IPS DF 6.9 (cell line): Measurements from ENCODE around the gene PNLIPRP3.

Experiments used
- DNase-seq: peaks from one replicate; pipeline ENCODE4 v3.0.0-alpha.2; 2013; ENCODE audit warnings: low read depth, low spot score
- H3K27ac ChIP-seq: one replicate; pipeline ENCODE4 v1.5.1; 2013; ENCODE audit warnings: low read length, control low read depth
- H3K27me3 ChIP-seq: 2 replicates; pipeline ENCODE4 v1.6.1; 2013; ENCODE audit warnings: mild to moderate bottlenecking, low read length; ENCODE audit not compliant: control insufficient read depth, insufficient read depth
- H3K36me3 ChIP-seq: 2 replicates; pipeline ENCODE4 v1.6.1; 2013; ENCODE audit warnings: low read length; ENCODE audit not compliant: control insufficient read depth, insufficient read depth
- H3K4me1 ChIP-seq: 2 replicates; pipeline ENCODE4 v1.6.1; 2013; ENCODE audit warnings: low read length; ENCODE audit not compliant: control insufficient read depth, insufficient read depth
- H3K4me3 ChIP-seq: 2 replicates; pipeline ENCODE4 v1.5.1; 2013; ENCODE audit warnings: mild to moderate bottlenecking, low read length
- H3K9me3 ChIP-seq: 2 replicates; pipeline ENCODE4 v1.6.1; 2013; ENCODE audit warnings: low read length, inconsistent platforms; ENCODE audit not compliant: control insufficient read depth, insufficient read depth
- WGBS: extraction: QIAGEN DNeasy Blood & Tissue Kit; methylation state at CpG from one replicate; pipeline ENCODE4 v1.1.7; 2013; ENCODE audit warnings: mixed read lengths, missing lambda C conversion rate; ENCODE audit not compliant: insufficient read length, insufficient coverage; 5-methylcytosine and 5-hydroxymethylcytosine counted together

PNLIPRP3 gene

GRCh38 chr10:116510565-116510964, 82.9 kb downstream of the PNLIPRP3 start:
- WGBS, result no CpG with 5 or more reads among the region's 3 CpGs
- H3K27ac ChIP-seq, result no peak overlapping the region
- no peak overlapping the region for H3K4me3 ChIP-seq
- no peaks in the 10 kb centered on the region for H3K4me1 ChIP-seq
- no peak for DNase-seq
- H3K9me3 ChIP-seq, result no peaks in the 10 kb centered on the region
- no peaks in the 10 kb centered on the region for H3K27me3 ChIP-seq
- no peaks in the 10 kb centered on the region for H3K36me3 ChIP-seq

GRCh38 chr10:116511365-116511764, 83.7 kb downstream of the PNLIPRP3 start:
- Histone ChIP-seq H3K4me3 (no peak overlapping the region), H3K36me3 (no peaks in the 10 kb centered on the region), H3K27ac (no peak overlapping the region), H3K9me3 (no peaks in the 10 kb centered on the region), H3K27me3 (no peaks in the 10 kb centered on the region), H3K4me1 (no peaks in the 10 kb centered on the region)
- no peak for DNase-seq
- no CpG with 5 or more reads among the region's 3 CpGs for WGBS

- H3K27ac ChIP-seq, result no peak overlapping the region
- no peaks in the 10 kb centered on the region for H3K36me3 ChIP-seq
- H3K9me3 ChIP-seq, result no peaks in the 10 kb centered on the region
- no peak for DNase-seq
- H3K27me3 ChIP-seq, result no peaks in the 10 kb centered on the region
- no peak overlapping the region for H3K4me3 ChIP-seq
- no CpG with 5 or more reads among the region's 10 CpGs for WGBS
- no peaks in the 10 kb centered on the region for H3K4me1 ChIP-seq
Observed at GRCh38 chr10:116521424-116522290, 94.0 kb downstream of the PNLIPRP3 start.

GRCh38 chr10:116522803-116523381, 95.2 kb downstream of the PNLIPRP3 start:
- no peak overlapping the region for H3K27ac ChIP-seq
- H3K9me3 ChIP-seq, result no peaks in the 10 kb centered on the region
- no peaks in the 10 kb centered on the region for H3K27me3 ChIP-seq
- H3K4me3 ChIP-seq, result no peak overlapping the region
- H3K36me3 ChIP-seq, result no peaks in the 10 kb centered on the region
- DNase-seq, result no peak
- WGBS, result no CpG with 5 or more reads among the region's 8 CpGs
- H3K4me1 ChIP-seq, result no peaks in the 10 kb centered on the region

DNA sequence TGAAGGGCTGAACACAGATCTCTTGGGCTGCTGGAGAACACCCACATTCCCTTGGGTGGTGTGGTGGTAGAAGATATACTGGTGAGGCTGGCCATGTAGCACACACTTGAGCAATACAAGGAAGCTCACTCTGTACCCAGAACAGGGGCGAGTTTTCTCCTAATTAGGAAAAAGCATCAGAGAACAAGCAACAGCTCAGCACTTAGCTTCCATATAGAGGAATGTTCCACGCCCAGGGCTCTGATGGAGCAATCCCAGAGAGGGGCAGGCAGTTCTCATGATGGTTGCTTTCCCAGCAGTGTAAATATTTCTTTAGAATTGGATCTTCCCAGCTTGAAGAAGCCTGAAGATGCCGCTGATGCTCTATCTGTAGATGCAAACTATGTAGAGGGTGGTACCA, 97.1 kb downstream of the PNLIPRP3 start:
- no CpG with 5 or more reads among the region's 3 CpGs for WGBS

DNA sequence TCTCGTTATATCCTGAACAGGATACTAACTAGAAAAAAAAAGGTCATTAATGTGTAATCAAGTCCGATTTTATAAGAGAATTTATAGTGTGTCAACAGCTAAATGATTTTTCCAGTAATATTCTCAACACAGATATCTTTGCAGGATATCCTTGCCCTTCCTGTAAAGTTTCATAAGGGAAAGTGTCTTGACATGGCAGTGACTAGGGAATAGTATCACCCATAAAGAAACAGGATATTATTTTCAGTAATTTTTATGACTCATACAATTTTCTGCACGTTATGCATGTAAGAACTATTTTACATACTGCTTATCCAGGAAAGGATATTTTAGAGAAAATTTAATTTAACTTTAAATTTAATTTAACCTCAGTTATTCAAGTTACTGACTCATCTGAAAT, 98.6 kb downstream of the PNLIPRP3 start:
- Histone ChIP-seq H3K4me1 (no peaks in the 10 kb centered on the region), H3K27ac (no peak overlapping the region), H3K9me3 (no peaks in the 10 kb centered on the region), H3K4me3 (no peak overlapping the region), H3K36me3 (no peaks in the 10 kb centered on the region), H3K27me3 (no peaks in the 10 kb centered on the region)
- WGBS, result no CpG with 5 or more reads among the region's 3 CpGs
- DNase-seq, result no peak

More for the DNA sequence above, 97.1 kb downstream of the PNLIPRP3 start:
- Histone ChIP-seq H3K36me3 (no peaks in the 10 kb centered on the region), H3K27me3 (no peaks in the 10 kb centered on the region), H3K4me3 (no peak overlapping the region), H3K9me3 (no peaks in the 10 kb centered on the region), H3K4me1 (no peaks in the 10 kb centered on the region), H3K27ac (no peak overlapping the region)
- no peak for DNase-seq
